ENCODE measurements around the gene KCP.
"Not testable (repeated sequence)": the region's sequence is repeated elsewhere in the genome, so short reads cannot be mapped to it uniquely, and the experiment has no call there.

The KCP gene

GRCh38 chr7:128910569-128910945 lies at the start of gene KCP:
Gene KCP, minus strand, starts transcription at chr7:128910709. Its CDS starts 33 bp downstream, at chr7:128910676.
- peaks cover 24% of the 10 kb centered on the region for H3K4me1 Mint-ChIP-seq

GRCh38 chr7:128959296-128959695 lies 48.8 kb upstream of the KCP start:
- Mint-ChIP-seq H3K27ac (no peak overlapping the region), H3K27me3 (no peaks in the 10 kb centered on the region), H3K4me3 (no peak overlapping the region), H3K4me1 (peaks cover 46% of the 10 kb centered on the region), H3K9me3 (no peaks in the 10 kb centered on the region)
- ATAC-seq (no peak), DNase-seq (no peak)

More at GRCh38 chr7:128910569-128910945, at the start of gene KCP:
- ATAC-seq, result no peak
- H3K27ac Mint-ChIP-seq, result no peak within 1 kb of the TSS
- DNase-seq, result no peak
- no peaks in the 10 kb centered on the region for H3K9me3 Mint-ChIP-seq
- H3K4me3 Mint-ChIP-seq, result no peak within 1 kb of the TSS
- peaks cover 90% of the 10 kb centered on the region for H3K27me3 Mint-ChIP-seq

- Mint-ChIP-seq H3K27me3 (no peaks in the 10 kb centered on the region), H3K4me1 (peaks cover 17% of the 10 kb centered on the region), H3K4me3 (no peak overlapping the region), H3K9me3 (no peaks in the 10 kb centered on the region), H3K27ac (no peak overlapping the region)
- ATAC-seq (no peak), DNase-seq (no peak)
Observed at GRCh38 chr7:128955981-128956380, 45.5 kb upstream of the KCP start.

GRCh38 chr7:128954830-128955802 lies 44.6 kb upstream of the KCP start:
- ATAC-seq (no peak), DNase-seq (no peak)
- H3K9me3 Mint-ChIP-seq, result no peaks in the 10 kb centered on the region
- H3K4me1 Mint-ChIP-seq, result peaks cover 17% of the 10 kb centered on the region
- H3K4me3 Mint-ChIP-seq, result no peak overlapping the region
- H3K27me3 Mint-ChIP-seq, result no peaks in the 10 kb centered on the region
- peak overlapping the region; percentile 47 to 85 for H3K27ac Mint-ChIP-seq

GRCh38 chr7:128954150-128954549 lies 43.6 kb upstream of the KCP start:
- Mint-ChIP-seq H3K9me3 (no peaks in the 10 kb centered on the region), H3K4me1 (peaks cover 8% of the 10 kb centered on the region), H3K27ac (no peak overlapping the region), H3K4me3 (no peak overlapping the region), H3K27me3 (no peaks in the 10 kb centered on the region)
- DNase-seq (no peak), ATAC-seq (no peak)

GRCh38 chr7:128951296-128951695 lies 40.8 kb upstream of the KCP start:
- DNase-seq (no peak), ATAC-seq (no peak)
- Mint-ChIP-seq H3K4me1 (peaks cover 4% of the 10 kb centered on the region), H3K27ac (no peak overlapping the region), H3K4me3 (no peak overlapping the region), H3K27me3 (no peaks in the 10 kb centered on the region), H3K9me3 (no peaks in the 10 kb centered on the region)

- ATAC-seq, result no peak
- Mint-ChIP-seq H3K27ac (no peak overlapping the region), H3K27me3 (no peaks in the 10 kb centered on the region), H3K4me1 (no peaks in the 10 kb centered on the region), H3K9me3 (no peaks in the 10 kb centered on the region), H3K4me3 (no peak overlapping the region)
- DNase-seq, result no peak
Observed at GRCh38 chr7:128948976-128949760, 38.7 kb upstream of the KCP start.

- Mint-ChIP-seq H3K4me1 (no peaks in the 10 kb centered on the region), H3K4me3 (no peak overlapping the region), H3K9me3 (no peaks in the 10 kb centered on the region), H3K27ac (peak overlapping the region in 1 of 2 donors; percentile 91), H3K27me3 (no peaks in the 10 kb centered on the region)
- no peak for DNase-seq
- ATAC-seq, result peak; percentile 15
Observed at GRCh38 chr7:128948312-128948973, 37.9 kb upstream of the KCP start.

GRCh38 chr7:128947854-128948253 lies 37.3 kb upstream of the KCP start:
- H3K4me3 Mint-ChIP-seq, result no peak overlapping the region
- DNase-seq (no peak), ATAC-seq (no peak)
- H3K4me1 Mint-ChIP-seq, result no peaks in the 10 kb centered on the region
- H3K9me3 Mint-ChIP-seq, result no peaks in the 10 kb centered on the region
- H3K27ac Mint-ChIP-seq, result peak overlapping the region in 1 of 2 donors; percentile 91
- no peaks in the 10 kb centered on the region for H3K27me3 Mint-ChIP-seq

- H3K9me3 Mint-ChIP-seq, result no peaks in the 10 kb centered on the region
- no peaks in the 10 kb centered on the region for H3K4me1 Mint-ChIP-seq
- peak in 1 of 2 donors; percentile 25 for DNase-seq
- no peaks in the 10 kb centered on the region for H3K27me3 Mint-ChIP-seq
- peak overlapping the region; percentile 27 to 64 for H3K27ac Mint-ChIP-seq
- no peak overlapping the region for H3K4me3 Mint-ChIP-seq
- ATAC-seq, result peak; percentile 40
Observed at GRCh38 chr7:128946936-128947830, 36.7 kb upstream of the KCP start.

- Mint-ChIP-seq H3K4me3 (no peak overlapping the region), H3K27me3 (peaks cover 9% of the 10 kb centered on the region), H3K27ac (no peak overlapping the region), H3K9me3 (no peaks in the 10 kb centered on the region), H3K4me1 (peaks cover 7% of the 10 kb centered on the region)
- DNase-seq (no peak), ATAC-seq (no peak)
Observed at GRCh38 chr7:128945668-128946366, 35.3 kb upstream of the KCP start.

- no peak for ATAC-seq
- Mint-ChIP-seq H3K4me3 (no peak overlapping the region), H3K4me1 (peaks cover 19% of the 10 kb centered on the region)
Observed at GRCh38 chr7:128944487-128945236, 34.2 kb upstream of the KCP start.

GRCh38 chr7:128943251-128943650 lies 32.7 kb upstream of the KCP start:
- Mint-ChIP-seq H3K4me1 (peaks cover 33% of the 10 kb centered on the region), H3K27ac (peak overlapping the region in 1 of 2 donors; percentile 74), H3K27me3 (peaks cover 32% of the 10 kb centered on the region)
- H3K4me3 Mint-ChIP-seq, H3K9me3 Mint-ChIP-seq: not testable (repeated sequence)
- ATAC-seq (peak; percentile 47), DNase-seq (peak in 1 of 2 donors; percentile 34)

More at GRCh38 chr7:128944487-128945236, 34.2 kb upstream of the KCP start:
- Mint-ChIP-seq H3K27ac (no peak overlapping the region), H3K9me3 (no peaks in the 10 kb centered on the region), H3K27me3 (peaks cover 21% of the 10 kb centered on the region)
- no peak for DNase-seq

Measured in stimulated activated naive CD8-positive, alpha-beta T cell treated with anti-CD3 and anti-CD28 coated beads, Interleukin-15, amount 100 ng/mL, for 72 hours (primary cell).